OCI-LY7 (cell line): ENCODE measurements around the gene TEN1.

ENCODE experiments used
- CTCF ChIP-seq: fragments of 200-600 bp; sonication (generic); conservative IDR thresholded peaks from 2 replicates; pipeline ENCODE4 v1.5.1; 2014; ENCODE audit warnings: mild to moderate bottlenecking, antibody characterized with exemption, low read length, moderate library complexity, mixed read lengths
- EZH2phosphoT487 ChIP-seq: fragments of 200-600 bp; sonication (generic); IDR thresholded peaks from 2 replicates; pipeline ENCODE4 v1.6.1; 2018; ENCODE audit warnings: low read depth, borderline replicate concordance, mild to moderate bottlenecking, mixed run types, antibody characterized with exemption, low read length, moderate library complexity, mixed read lengths

GRCh38 chr17:76000016-76000754 is 21.1 kb downstream of the TEN1 start:
- TF ChIP-seq CTCF (peak; percentile 99), EZH2phosphoT487 (no peak)
